ENCODE data around the gene DMKN.
A peak's percentile ranks its signal among the peaks of the same experiment; 100 is the strongest.
"Not testable (repeated sequence)": the region's sequence is repeated elsewhere in the genome, so short reads cannot be mapped to it uniquely, and the experiment has no call there.

The DMKN gene

DNA sequence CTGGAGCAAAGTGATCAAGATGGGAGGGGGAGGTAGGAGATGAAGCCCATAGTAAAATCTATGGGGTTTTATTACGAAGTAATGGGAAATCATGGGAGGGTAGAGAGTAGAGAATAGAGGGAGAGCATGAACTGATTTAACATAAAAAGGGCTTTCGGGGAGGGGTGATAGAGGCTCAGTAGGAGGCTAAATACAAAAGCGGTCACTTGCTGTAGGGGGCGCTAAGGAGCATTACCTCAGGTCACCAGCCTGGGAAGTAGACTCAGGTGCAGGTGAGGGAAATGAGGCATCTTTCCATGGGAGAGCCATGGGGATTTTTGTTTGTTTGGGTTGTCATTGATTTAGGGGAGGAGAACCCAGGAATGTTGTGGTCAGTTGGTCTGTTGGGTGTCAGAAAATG, 37.3 kb downstream of the DMKN start:
- DNase-seq (ENCODE audit: extremely low read depth, low read depth), result no peak
- peak; percentile 34 for TF ChIP-seq CTCF (IDR thresholded peaks at IDR 0.05; ENCODE audit: low read depth, low read length, missing control alignments)
- no peak overlapping the region for H3K4me3 ChIP-seq (replicated peaks; ENCODE audit: low read depth, low read length)

GRCh38 chr19:35474594-35474993, 38.9 kb downstream of the DMKN start:
- H3K4me3 ChIP-seq (replicated peaks; ENCODE audit: low read depth, low read length); DNase-seq (ENCODE audit: extremely low read depth, low read depth): not testable (repeated sequence)

DNA sequence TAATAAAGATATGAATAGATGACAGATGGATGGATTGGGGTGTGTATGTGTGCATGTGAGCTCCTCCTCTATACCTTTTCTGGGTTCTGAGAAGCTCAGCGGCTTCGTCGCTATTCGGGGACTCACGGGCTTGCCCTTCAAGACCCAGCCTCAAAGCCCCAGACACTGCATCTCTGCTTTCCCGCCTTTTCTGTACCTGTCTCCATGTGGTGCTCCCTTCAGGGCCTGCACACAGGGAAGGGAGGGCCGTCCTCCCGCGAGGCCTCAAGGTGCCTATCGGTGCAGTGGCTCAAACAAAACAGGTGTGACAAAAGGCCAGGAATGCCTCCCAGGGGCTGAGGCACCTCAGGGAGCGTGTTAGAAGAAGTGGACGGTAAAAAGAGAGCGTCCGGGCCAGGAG, 39.3 kb downstream of the DMKN start:
- no peak overlapping the region for H3K4me3 ChIP-seq (replicated peaks; ENCODE audit: low read depth, low read length)
- DNase-seq (ENCODE audit: extremely low read depth, low read depth), result no peak
- TF ChIP-seq CTCF (IDR thresholded peaks at IDR 0.05; ENCODE audit: low read depth, low read length, missing control alignments), result no peak

GRCh38 chr19:35471946-35472345, 41.5 kb downstream of the DMKN start:
- no peak overlapping the region for H3K4me3 ChIP-seq (replicated peaks; ENCODE audit: low read depth, low read length)
- TF ChIP-seq CTCF (IDR thresholded peaks at IDR 0.05; ENCODE audit: low read depth, low read length, missing control alignments), result no peak
- DNase-seq (ENCODE audit: extremely low read depth, low read depth), result no peak

- DNase-seq (ENCODE audit: extremely low read depth, low read depth); H3K4me3 ChIP-seq (replicated peaks; ENCODE audit: low read depth, low read length): not testable (repeated sequence)
Observed at GRCh38 chr19:35471075-35471474, 42.4 kb downstream of the DMKN start.

DNA sequence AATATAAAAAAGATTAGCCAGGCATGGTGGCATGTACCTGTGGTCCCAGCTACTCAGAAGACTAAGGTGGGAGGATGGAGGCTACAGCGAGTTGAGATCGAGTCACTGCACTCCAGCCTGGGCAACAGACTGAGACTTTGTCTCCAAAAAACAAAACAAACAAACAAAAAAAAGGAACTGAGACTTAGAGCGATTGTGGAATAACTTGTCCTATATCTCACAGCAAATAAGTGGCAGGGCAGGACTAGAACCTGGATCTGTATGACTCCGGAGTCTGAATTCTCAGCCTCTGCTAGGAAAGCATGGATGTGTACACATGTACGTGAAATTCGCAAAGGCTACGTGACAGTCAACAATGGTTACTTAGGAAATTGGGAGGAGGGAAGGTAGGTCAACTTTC, 43.3 kb downstream of the DMKN start:
- no peak for DNase-seq (ENCODE audit: extremely low read depth, low read depth)
- TF ChIP-seq CTCF (IDR thresholded peaks at IDR 0.05; ENCODE audit: low read depth, low read length, missing control alignments), result no peak
- H3K4me3 ChIP-seq (replicated peaks; ENCODE audit: low read depth, low read length), result no peak overlapping the region

DNA sequence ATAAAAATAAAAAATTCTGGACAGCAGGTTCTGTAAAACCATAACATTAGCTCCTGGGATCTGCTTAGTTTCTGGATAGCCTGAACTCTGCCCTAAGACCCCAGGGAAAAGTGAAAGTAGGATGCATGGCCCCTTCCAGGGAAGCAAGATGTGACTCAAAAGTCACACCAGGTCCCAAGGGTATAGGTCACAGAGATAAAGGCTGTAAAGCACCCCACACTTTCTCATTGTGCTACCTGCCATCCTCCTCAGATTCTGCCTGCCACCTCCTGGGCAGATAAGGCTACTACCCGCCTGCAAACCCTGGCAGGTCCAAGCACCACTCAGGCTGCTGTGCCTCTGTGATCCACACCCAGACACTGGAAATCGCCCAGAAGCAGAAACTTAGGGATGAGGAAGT, 44.8 kb downstream of the DMKN start:
- no peak for DNase-seq (ENCODE audit: extremely low read depth, low read depth)
- H3K4me3 ChIP-seq (replicated peaks; ENCODE audit: low read depth, low read length), result no peak overlapping the region
- peak; percentile 51 for TF ChIP-seq CTCF (IDR thresholded peaks at IDR 0.05; ENCODE audit: low read depth, low read length, missing control alignments)

- no peak for TF ChIP-seq CTCF (IDR thresholded peaks at IDR 0.05; ENCODE audit: low read depth, low read length, missing control alignments)
- DNase-seq (ENCODE audit: extremely low read depth, low read depth), result no peak
- H3K4me3 ChIP-seq (replicated peaks; ENCODE audit: low read depth, low read length), result no peak overlapping the region
Observed at GRCh38 chr19:35466259-35466658, 47.2 kb downstream of the DMKN start.

GRCh38 chr19:35462956-35463355, 50.5 kb downstream of the DMKN start:
- not testable (repeated sequence) for DNase-seq (ENCODE audit: extremely low read depth, low read depth); H3K4me3 ChIP-seq (replicated peaks; ENCODE audit: low read depth, low read length)

All from HFF-Myc (cell line).